Heart left ventricle (tissue), 16 donors: ENCODE data around the gene HECTD3. TPM values are rescaled to one million over a fixed set of nuclear protein-coding genes. Genes with fewer than 3 reads are reported as not detected.

Experiments
- ATAC-seq, 4 donors: fragments of 200-7000 bp; cut with Tn5 transposase; one replicate each; pipeline ENCODE4 v1.9.1; 2020 to 2022; ENCODE audit warnings: moderate library complexity in 4 of 4, mild to moderate bottlenecking in 3 of 4, moderate number of reproducible peaks in 1 of 4
- DNase-seq, 5 donors: peaks; one replicate each; pipeline ENCODE4 v3.0.0-alpha.2; 2020
- H3K27ac ChIP-seq, 12 donors: fragments of 200-600 bp; sonication (generic) in 4 of 12; one replicate each; pipeline versions ENCODE4 v1.5.0 to v1.8.0; 2016 to 2022; ENCODE audit warnings: mild to moderate bottlenecking in 2 of 12
- H3K27me3 ChIP-seq, 9 donors: fragments of 200-600 bp; sonication (generic) in 2 of 9; one replicate each; pipeline versions ENCODE4 v1.5.1 to v1.8.0; 2016 to 2022; ENCODE audit warnings: mild to moderate bottlenecking in 3 of 9
- H3K36me3 ChIP-seq, 9 donors: fragments of 200-600 bp; sonication (generic) in 2 of 9; one replicate each; pipeline versions ENCODE4 v1.5.0 to v1.8.0; 2018 to 2022; ENCODE audit warnings: mild to moderate bottlenecking in 2 of 9
- H3K4me1 ChIP-seq, 12 donors: fragments of 200-600 bp; sonication (generic) in 4 of 12; one replicate each; pipeline versions ENCODE4 v1.5.0 to v1.8.0; 2016 to 2022; ENCODE audit warnings: mild to moderate bottlenecking in 3 of 12
- H3K4me3 ChIP-seq, 12 donors: fragments of 200-600 bp; sonication (generic) in 4 of 12; one replicate each; pipeline versions ENCODE4 v1.5.0 to v1.8.0; 2017 to 2022; ENCODE audit warnings: mild to moderate bottlenecking in 9 of 12, moderate library complexity in 4 of 12
- H3K9me3 ChIP-seq, 12 donors: fragments of 200-600 bp; sonication (generic) in 4 of 12; one replicate each; pipeline versions ENCODE4 v1.5.0 to v1.8.0; 2016 to 2022; ENCODE audit warnings: mild to moderate bottlenecking in 1 of 12
- CTCF ChIP-seq, 12 donors: fragments of 200-600 bp; sonication (generic) in 4 of 12; IDR thresholded peaks; one replicate each; pipeline versions ENCODE4 v1.5.0 to v1.8.0; 2018 to 2022; ENCODE audit warnings: antibody characterized with exemption in 12 of 12, mild to moderate bottlenecking in 5 of 12
- POLR2A ChIP-seq, 2 donors: fragments of 450-650 bp; IDR thresholded peaks; one replicate each; pipeline ENCODE4 v1.6.1; 2017; ENCODE audit warnings: antibody characterized with exemption in 2 of 2, mild to moderate bottlenecking in 2 of 2, moderate library complexity in 2 of 2
- WGBS, 4 donors: extraction: QIAGEN DNeasy Blood & Tissue Kit in 2 of 4; methylation state at CpG; one replicate each; pipeline versions ENCODE4 v1.1.5 to v1.1.7; 2013 to 2018; 5-methylcytosine and 5-hydroxymethylcytosine counted together
- intact Hi-C, 10 donors: fragments of 100-400 bp; cut with DNase I; formaldehyde crosslinking; loops; one replicate each; pipeline versions ENCODE4 v1.11.1 to v1.14.2; 2022
- polyA plus RNA-seq, 2 donors: library from polyadenylated mRNA; stranded (reverse); fragments of 200-250 nt; gene quantifications; one replicate each; pipeline ENCODE4 v1.2.3, GENCODE V29; 2013
- total RNA-seq, 9 donors: library from RNA; depleted of rRNA in 2 of 9; stranded (reverse); fragments of >200 nt in 2 of 9; fragmentation: NEBNext Ultra II Directional in 3 of 9; extraction: Animal tissue kit (Norgen Biotek cat#: 25700) in 3 of 9; gene quantifications; one replicate each; pipeline versions ENCODE4 v1.1.0 to v1.2.4, GENCODE V29; 2016 to 2023
- donor health status: ischemic (EF 13 %, LVEDD 7.1; RV severe dilation, severe dysfunction).
- donor health status: healthy with polysubstance abuse.
- donor health status: DM: no; HTN: yes; CAD: no.
- donor health status: DM: no; HTN: no; CAD: no.
- donor health status: ischemic (EF 25% LVEDD 6.9; RV normal size, moderate dysfunction).
- donor health status: ischemic (EF 25% LVEDD 5.7; RV mildly dilated, moderate dysfunction).
- donor health status: healthy.
- donor health status: DM: yes; HTN: yes; CAD: no.
- donor health status: ischemic (EF 35%, LVEDD 5.7; RV mildly dilated, moderate dysfunction).
- donor health status: nonischemic (EF 11% LVEDD 7.7; RV severe dilation, severe dysfunction).
- donor health status: DM: yes; HTN: yes; CAD: no.
- donor health status: PGD.
- donor health status: ischemic (EF 29% LVEDD 5.4; RV normal size, mild dysfunction).
- donor health status: nonischemic (EF 23%, LVEDD 6.1; RV moderate dilation, normal function).

The HECTD3 gene
- total and polyA plus RNA-seq, 11 donors, result 17.6 to 34.3 (median 22.8) TPM

DNA sequence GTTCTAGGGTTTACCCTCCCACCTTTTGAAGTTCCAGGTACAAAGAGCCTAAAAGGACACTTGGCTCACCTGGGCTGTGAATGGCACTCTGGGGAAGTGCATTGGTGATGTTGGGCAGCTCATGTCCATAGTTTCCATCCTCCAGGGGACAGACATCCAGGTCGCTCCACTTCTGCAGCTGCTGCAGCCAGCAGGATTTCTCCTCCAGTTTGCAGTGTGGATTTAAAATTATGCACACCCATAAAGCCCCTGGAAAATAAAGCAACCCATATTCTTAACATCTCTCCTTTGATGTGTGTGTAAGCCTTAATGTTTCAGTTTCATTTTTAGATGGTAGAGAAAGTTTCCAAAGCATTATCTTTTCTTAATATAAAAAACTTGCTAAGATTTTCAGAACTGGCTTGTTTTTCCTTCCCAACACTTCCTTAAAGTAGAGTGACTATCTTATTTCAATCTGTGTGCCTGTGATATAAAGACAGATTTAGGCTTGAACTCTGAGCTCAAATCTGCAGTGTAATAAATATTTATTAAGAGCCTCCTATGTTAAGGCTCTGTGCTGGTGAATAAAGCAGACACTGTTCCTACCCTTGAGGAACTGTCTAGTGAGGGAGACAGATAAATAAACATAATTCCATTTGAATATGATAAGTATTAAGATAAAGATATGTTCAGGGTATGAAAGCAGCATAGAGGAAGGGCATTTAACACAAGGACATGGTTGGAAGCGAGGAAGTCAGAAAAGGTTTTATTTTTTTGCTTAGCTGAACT lies 40.1 kb upstream of the HECTD3 start:
- Histone ChIP-seq H3K9me3 (no peaks in the 10 kb centered on the region), H3K4me3 (peak overlapping the region in 1 of 12 donors; percentile 19), H3K27ac (peak overlapping the region in 1 of 12 donors; percentile 64), H3K27me3 (no peaks in the 10 kb centered on the region), H3K4me1 (peaks cover 0 to 11% (median 0%) of the 10 kb centered on the region in 12 donors), H3K36me3 (no peaks in the 10 kb centered on the region)
- WGBS, 4 donors, result 68 to 75% (median 68%) methylated on average over 2 of the region's 2 CpGs
- ATAC-seq (no peak), DNase-seq (no peak)
- no peak for TF ChIP-seq POLR2A (IDR thresholded peaks at IDR 0.05)
- TF ChIP-seq CTCF (IDR thresholded peaks at IDR 0.05), result no peak
- intact Hi-C loops, result no loop called here

GRCh38 chr1:45047032-45047431 lies 35.9 kb upstream of the HECTD3 start:
- Histone ChIP-seq H3K36me3 (peaks cover 0 to 17% (median 0%) of the 10 kb centered on the region in 9 donors), H3K4me1 (peaks cover 0 to 11% (median 0%) of the 10 kb centered on the region in 12 donors), H3K4me3 (no peak overlapping the region), H3K27me3 (no peaks in the 10 kb centered on the region), H3K27ac (no peak overlapping the region), H3K9me3 (no peaks in the 10 kb centered on the region)
- TF ChIP-seq CTCF (IDR thresholded peaks at IDR 0.05) (no peak), POLR2A (IDR thresholded peaks at IDR 0.05) (no peak)
- WGBS, 4 donors, result 92 to 97% (median 94%) methylated on average over 5 of the region's 5 CpGs
- DNase-seq (no peak), ATAC-seq (no peak)
- intact Hi-C loops, result no loop called here

DNA sequence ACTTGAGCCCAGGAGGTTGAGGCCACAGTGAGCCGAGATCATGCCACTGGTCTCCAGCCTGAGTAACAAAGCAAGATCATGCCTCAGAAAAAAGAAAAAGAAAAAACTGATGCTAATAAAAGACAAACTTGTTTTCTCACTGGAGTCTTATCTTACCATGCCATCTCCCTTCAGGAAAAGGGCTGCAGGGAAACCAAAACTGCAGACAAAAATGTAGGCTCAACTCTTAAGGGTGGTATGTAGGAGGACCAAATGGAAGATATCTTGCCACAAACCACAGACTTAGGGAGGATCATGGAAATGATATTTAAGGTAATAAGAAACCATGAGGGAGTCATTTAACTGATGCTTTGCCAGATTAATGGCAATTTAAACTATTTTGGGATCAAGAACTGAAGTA lies 33.8 kb upstream of the HECTD3 start:
- Histone ChIP-seq H3K9me3 (no peaks in the 10 kb centered on the region), H3K4me1 (no peaks in the 10 kb centered on the region), H3K4me3 (no peak overlapping the region), H3K27me3 (no peaks in the 10 kb centered on the region), H3K27ac (no peak overlapping the region), H3K36me3 (peaks cover 0 to 17% (median 0%) of the 10 kb centered on the region in 9 donors)
- intact Hi-C loops, result no loop called here
- no peak for ATAC-seq
- 78 to 90% (median 88%) methylated on average over 1 of the region's 1 CpG for WGBS, 4 donors
- DNase-seq, result no peak
- TF ChIP-seq POLR2A (IDR thresholded peaks at IDR 0.05) (no peak), CTCF (IDR thresholded peaks at IDR 0.05) (no peak)

GRCh38 chr1:45043094-45043493 lies 32.0 kb upstream of the HECTD3 start:
- TF ChIP-seq POLR2A (IDR thresholded peaks at IDR 0.05) (no peak), CTCF (IDR thresholded peaks at IDR 0.05) (no peak)
- ATAC-seq (no peak), DNase-seq (no peak)
- peaks cover 0 to 17% (median 0%) of the 10 kb centered on the region in 9 donors for H3K36me3 ChIP-seq
- no peaks in the 10 kb centered on the region for H3K9me3 ChIP-seq
- H3K4me3 ChIP-seq, result no peak overlapping the region
- no peaks in the 10 kb centered on the region for H3K27me3 ChIP-seq
- no peak overlapping the region for H3K27ac ChIP-seq
- 78 to 83% (median 82%) methylated on average over 5 of the region's 5 CpGs for WGBS, 4 donors
- intact Hi-C loops, result no loop called here
- H3K4me1 ChIP-seq, result no peaks in the 10 kb centered on the region
